NCI-H524 (cell line): ENCODE measurements around the gene PPFIA1.

ENCODE experiments used
- DNase-seq, 2 experiments: peaks; one replicate each; lab custom pipeline; 2025; lab: John Stamatoyannopoulos, UW

The PPFIA1 gene

DNA sequence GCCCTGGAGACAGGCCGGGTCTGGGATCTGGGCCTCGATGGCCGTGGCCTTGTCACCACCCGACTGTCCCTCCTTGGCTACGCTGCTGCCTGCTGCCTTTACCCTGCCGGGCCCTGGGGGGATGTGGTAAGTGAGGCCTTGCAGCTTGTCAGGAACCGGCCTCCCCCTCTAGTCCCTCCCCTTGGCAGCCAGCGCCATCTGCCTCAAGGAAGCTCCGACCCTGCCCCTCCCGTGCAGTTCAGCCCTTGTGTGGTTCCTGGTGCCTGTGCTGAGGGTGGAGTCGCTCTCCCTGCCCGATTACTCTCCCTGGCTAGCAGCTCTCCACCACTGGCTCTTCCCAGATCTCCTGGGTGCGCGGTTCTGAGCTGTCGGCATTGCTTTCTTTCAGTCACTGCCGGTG lies 161.6 kb downstream of the PPFIA1 start:
- no peak for DNase-seq

GRCh38 chr11:70432580-70432979 lies 162.1 kb downstream of the PPFIA1 start:
- DNase-seq: no peak

GRCh38 chr11:70433038-70433437 lies 162.5 kb downstream of the PPFIA1 start:
- no peak for DNase-seq

DNA sequence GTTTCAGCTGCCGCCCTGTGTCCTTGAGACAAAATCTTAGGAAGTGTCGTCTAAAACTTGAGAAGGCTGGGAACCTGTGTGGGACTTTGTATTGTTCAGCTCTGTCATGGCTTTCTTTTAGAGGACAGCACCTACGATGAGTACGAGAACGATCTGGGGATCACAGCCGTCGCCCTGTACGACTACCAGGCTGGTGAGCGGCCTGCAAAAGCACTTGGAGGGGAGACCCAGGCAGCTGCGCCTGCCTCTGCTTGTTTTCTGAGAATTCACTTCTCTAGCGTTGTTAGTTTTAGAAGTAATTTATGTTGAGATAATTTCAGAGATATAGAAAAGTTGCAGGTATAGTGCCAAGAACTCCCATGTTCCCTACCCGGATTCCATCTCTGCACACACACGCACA lies 163.0 kb downstream of the PPFIA1 start:
- DNase-seq: no peak
